ENCODE results near the gene CPNE4. TPM values are rescaled to one million over a fixed set of nuclear protein-coding genes. Genes with fewer than 3 reads are reported as not detected.

CPNE4 gene
- total and polyA plus RNA-seq, 7 donors, result 0.03 to 0.04 TPM; not detected in 5

GRCh38 chr3:131540821-131541220 is 494.0 kb downstream of the CPNE4 start:
- no peak overlapping the region for H3K27ac ChIP-seq
- TF ChIP-seq, protein P1, sequence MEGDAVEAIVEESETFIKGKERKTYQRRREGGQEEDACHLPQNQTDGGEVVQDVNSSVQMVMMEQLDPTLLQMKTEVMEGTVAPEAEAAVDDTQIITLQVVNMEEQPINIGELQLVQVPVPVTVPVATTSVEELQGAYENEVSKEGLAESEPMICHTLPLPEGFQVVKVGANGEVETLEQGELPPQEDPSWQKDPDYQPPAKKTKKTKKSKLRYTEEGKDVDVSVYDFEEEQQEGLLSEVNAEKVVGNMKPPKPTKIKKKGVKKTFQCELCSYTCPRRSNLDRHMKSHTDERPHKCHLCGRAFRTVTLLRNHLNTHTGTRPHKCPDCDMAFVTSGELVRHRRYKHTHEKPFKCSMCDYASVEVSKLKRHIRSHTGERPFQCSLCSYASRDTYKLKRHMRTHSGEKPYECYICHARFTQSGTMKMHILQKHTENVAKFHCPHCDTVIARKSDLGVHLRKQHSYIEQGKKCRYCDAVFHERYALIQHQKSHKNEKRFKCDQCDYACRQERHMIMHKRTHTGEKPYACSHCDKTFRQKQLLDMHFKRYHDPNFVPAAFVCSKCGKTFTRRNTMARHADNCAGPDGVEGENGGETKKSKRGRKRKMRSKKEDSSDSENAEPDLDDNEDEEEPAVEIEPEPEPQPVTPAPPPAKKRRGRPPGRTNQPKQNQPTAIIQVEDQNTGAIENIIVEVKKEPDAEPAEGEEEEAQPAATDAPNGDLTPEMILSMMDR (IDR thresholded peaks at IDR 0.05), result no peak
- H3K4me3 ChIP-seq, result no peak overlapping the region
- H3K36me3 ChIP-seq (ENCODE audit: insufficient read depth in 1 of 2, low read depth in 1 of 2), result no peaks in the 10 kb centered on the region
- intact Hi-C loops (cut with DNase I), result no loop called here
- no peaks in the 10 kb centered on the region for H3K9me3 ChIP-seq
- H3K27me3 ChIP-seq (ENCODE audit: insufficient read depth in 3 of 3, low read length in 2 of 3), result no peaks in the 10 kb centered on the region
- no peaks in the 10 kb centered on the region for H3K4me1 ChIP-seq
- ATAC-seq, result no peak
- WGBS, 3 donors, result 76 to 81% (median 79%) methylated on average over 2 of the region's 2 CpGs
- DNase-seq, result no peak

DNA sequence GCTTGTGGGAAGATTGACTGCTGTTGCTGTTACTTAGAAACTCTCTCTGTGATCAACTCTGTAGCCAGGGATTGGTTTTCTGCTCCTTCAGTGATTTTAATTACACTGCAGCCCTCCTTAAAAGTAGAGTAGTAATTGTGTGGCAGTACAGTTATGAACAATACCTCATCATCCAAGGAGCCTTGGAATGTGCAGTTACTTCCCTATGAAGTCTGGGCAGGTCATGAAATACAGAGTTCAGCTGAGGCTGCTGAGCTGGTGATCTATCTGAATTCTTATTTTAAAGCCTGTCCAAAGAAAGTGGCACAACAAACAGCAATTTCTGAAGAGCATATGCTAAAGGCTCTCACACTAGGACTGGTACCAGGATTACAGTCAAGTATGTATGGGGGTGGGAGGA is 494.7 kb downstream of the CPNE4 start:
- ATAC-seq (no peak), DNase-seq (no peak)
- Histone ChIP-seq H3K4me1 (no peaks in the 10 kb centered on the region), H3K9me3 (no peaks in the 10 kb centered on the region), H3K27me3 (ENCODE audit: insufficient read depth in 3 of 3, low read length in 2 of 3) (no peaks in the 10 kb centered on the region), H3K4me3 (no peak overlapping the region), H3K36me3 (ENCODE audit: insufficient read depth in 1 of 2, low read depth in 1 of 2) (no peaks in the 10 kb centered on the region), H3K27ac (no peak overlapping the region)
- intact Hi-C loops (cut with DNase I), result no loop called here
- TF ChIP-seq, protein P1 (IDR thresholded peaks at IDR 0.05), result no peak

DNA sequence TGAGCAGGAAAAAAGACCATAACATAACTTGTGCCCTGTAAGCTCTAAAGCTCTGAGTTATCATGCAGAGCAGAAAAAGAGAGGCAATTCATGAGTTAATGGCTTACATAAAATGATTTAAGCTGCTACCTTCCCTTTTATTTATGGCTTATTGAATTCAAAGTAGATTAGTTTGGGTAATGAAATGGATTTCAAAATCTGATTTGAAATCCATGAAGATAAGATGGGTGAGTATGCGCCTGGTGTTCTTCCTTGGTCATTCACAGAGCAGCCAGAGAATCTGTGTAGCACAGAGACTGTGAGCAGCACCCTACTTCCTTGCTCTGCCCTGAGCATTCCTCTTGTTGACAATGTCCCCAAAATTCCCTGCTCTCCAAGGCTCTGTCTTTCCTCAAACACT is 495.8 kb downstream of the CPNE4 start:
- Histone ChIP-seq H3K27ac (no peak overlapping the region), H3K9me3 (no peaks in the 10 kb centered on the region), H3K4me1 (no peaks in the 10 kb centered on the region), H3K36me3 (ENCODE audit: insufficient read depth in 1 of 2, low read depth in 1 of 2) (no peaks in the 10 kb centered on the region), H3K27me3 (ENCODE audit: insufficient read depth in 3 of 3, low read length in 2 of 3) (no peaks in the 10 kb centered on the region), H3K4me3 (no peak overlapping the region)
- intact Hi-C loops (cut with DNase I), result no loop called here
- 93 to 96% (median 95%) methylated on average over 1 of the region's 1 CpG for WGBS, 3 donors
- TF ChIP-seq, protein P1 (IDR thresholded peaks at IDR 0.05), result no peak
- ATAC-seq (no peak), DNase-seq (no peak)

GRCh38 chr3:131537531-131537930 is 497.3 kb downstream of the CPNE4 start:
- intact Hi-C loops (cut with DNase I), result no loop called here
- H3K36me3 ChIP-seq (ENCODE audit: insufficient read depth in 1 of 2, low read depth in 1 of 2), result no peaks in the 10 kb centered on the region
- H3K9me3 ChIP-seq, result no peaks in the 10 kb centered on the region
- no peak overlapping the region for H3K27ac ChIP-seq
- no peak for ATAC-seq
- H3K27me3 ChIP-seq (ENCODE audit: insufficient read depth in 3 of 3, low read length in 2 of 3), result no peaks in the 10 kb centered on the region
- H3K4me1 ChIP-seq, result no peaks in the 10 kb centered on the region
- DNase-seq, result no peak
- WGBS, 3 donors, result 82 to 87% (median 84%) methylated on average over 3 of the region's 3 CpGs
- no peak overlapping the region for H3K4me3 ChIP-seq
- TF ChIP-seq, protein P1 (IDR thresholded peaks at IDR 0.05), result no peak

GRCh38 chr3:131535596-131535995 is 499.2 kb downstream of the CPNE4 start:
- no peaks in the 10 kb centered on the region for H3K9me3 ChIP-seq
- no peak for ATAC-seq
- no peaks in the 10 kb centered on the region for H3K36me3 ChIP-seq (ENCODE audit: insufficient read depth in 1 of 2, low read depth in 1 of 2)
- H3K4me1 ChIP-seq, result no peaks in the 10 kb centered on the region
- WGBS, 3 donors, result 33 to 40% (median 35%) methylated on average over 2 of the region's 2 CpGs
- intact Hi-C loops (cut with DNase I), result no loop called here
- no peak for DNase-seq
- H3K27ac ChIP-seq, result no peak overlapping the region
- no peaks in the 10 kb centered on the region for H3K27me3 ChIP-seq (ENCODE audit: insufficient read depth in 3 of 3, low read length in 2 of 3)
- TF ChIP-seq, protein P1 (IDR thresholded peaks at IDR 0.05), result no peak
- H3K4me3 ChIP-seq, result no peak overlapping the region
